Activated T-cell treated with anti-CD3 and anti-CD28 coated beads, Interleukin-2, amount 50 U/mL, for 1 hour (primary cell): ENCODE results near the gene XCR1.
"Not testable (repeated sequence)": the region's sequence is repeated elsewhere in the genome, so short reads cannot be mapped to it uniquely, and the experiment has no call there.

Experiments
- DNase-seq: peaks from one replicate; pipeline ENCODE4 v3.0.0-alpha.2; 2020

XCR1 gene

DNA sequence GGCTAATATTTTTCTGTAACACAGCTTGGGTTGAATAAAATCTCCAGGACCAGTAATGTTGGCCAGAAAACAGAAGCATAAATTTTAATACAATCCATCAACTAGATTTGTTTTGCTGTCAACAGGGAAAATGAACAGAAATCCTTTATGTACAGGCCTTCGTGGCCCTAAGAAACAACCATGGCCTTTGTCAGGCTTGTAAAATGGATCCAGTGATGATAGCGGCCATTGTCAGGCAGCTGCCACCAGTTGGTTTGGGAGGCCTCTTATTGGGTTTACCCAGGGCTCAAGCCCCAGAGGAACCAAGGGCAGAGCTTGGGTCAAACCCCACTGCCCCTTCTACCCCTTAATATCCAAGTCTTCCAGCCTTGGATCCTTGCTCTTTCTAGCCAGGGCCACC is 26.1 kb downstream of the XCR1 start:
- DNase-seq, result no peak

DNA sequence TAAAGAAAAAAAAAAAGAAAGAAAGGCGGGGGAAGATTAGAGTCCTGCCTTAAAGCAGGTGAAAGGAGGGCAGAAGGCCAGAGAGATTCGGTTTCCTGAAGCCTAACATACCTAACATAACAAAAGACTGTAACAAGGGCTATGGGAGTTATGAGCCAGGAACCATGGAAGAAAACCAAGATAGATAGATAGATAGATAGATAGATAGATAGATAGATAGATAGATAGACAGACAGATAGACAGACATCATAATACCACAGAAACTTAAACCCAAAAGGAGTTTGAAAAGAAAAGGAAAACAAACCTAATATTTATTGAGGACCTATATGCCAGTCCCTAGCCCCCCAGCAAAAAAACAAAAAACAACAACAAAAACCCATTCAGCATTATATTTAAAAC is 29.3 kb downstream of the XCR1 start:
- DNase-seq, result no peak

DNA sequence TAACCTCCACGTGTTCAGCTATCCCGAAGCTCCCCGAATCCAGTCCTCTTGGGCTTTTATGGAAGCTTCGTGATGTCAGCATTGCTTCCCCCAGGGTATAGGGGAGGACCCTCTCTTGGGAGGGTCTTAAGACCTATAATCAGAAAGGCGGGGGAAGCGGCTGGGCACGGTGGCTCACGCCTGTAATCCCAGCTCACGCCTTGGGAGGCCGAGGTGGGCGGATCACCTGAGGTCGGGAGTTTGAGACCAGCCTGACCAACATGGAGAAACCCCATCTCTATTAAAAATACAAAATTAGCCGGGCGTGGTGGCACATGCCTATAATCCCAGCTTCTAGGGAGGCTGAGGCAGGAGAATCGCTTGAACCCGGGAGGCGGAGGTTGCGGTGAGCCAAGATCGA is 29.8 kb downstream of the XCR1 start:
- not testable (repeated sequence) for DNase-seq

DNA sequence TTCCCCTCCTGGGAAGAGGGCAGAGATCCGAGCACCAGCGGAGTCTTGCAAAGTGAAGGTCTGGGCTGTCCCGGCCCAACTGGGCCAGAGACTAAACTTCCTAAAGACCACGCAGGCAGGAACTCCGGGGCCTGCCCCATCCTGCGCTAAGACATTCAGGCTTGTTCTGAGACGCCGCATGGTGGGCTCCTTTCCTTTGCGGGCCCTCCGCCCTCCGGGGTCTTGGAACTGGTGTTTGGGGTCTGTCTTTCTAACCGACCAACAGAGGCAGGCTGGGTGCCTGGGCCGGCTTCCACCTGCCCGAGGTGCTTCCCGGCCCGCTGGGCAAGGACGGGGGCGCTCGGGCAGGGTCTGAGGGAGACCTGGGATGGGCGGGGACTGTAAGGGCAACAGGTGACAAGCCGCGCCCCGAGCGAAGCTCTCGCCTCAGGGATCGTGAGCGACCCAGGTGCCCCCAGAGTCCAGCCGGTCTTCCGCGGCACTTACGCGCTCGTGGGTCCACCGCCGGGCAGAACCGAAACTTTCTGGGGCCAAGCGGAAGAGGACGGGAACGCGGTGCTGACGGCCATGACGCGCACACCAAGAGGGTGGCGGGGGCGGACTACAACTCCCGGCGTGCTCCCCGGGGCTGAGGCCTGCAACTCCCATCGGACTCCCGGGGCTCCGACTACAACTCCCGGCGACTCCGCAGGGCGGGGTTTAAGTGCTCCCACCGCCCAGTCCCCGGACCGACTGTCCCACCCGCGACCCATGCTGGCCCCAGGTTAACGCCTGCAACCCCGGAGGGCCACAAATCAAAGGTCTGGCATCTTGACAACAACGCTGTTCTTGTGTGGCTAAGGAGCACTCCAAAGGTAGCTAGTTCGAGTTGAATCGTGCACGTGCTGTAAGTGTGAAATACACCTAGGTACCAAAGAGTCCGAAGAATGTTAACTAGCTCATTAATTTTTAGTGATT is 31.8 kb downstream of the XCR1 start, which contains the start of gene FYCO1:
Gene FYCO1 (minus strand): TSS at position 589 of the 957 bp plus-strand sequence. CDS start 10,914 bp downstream, outside the sequence.
- DNase-seq, result peak; percentile 86

DNA sequence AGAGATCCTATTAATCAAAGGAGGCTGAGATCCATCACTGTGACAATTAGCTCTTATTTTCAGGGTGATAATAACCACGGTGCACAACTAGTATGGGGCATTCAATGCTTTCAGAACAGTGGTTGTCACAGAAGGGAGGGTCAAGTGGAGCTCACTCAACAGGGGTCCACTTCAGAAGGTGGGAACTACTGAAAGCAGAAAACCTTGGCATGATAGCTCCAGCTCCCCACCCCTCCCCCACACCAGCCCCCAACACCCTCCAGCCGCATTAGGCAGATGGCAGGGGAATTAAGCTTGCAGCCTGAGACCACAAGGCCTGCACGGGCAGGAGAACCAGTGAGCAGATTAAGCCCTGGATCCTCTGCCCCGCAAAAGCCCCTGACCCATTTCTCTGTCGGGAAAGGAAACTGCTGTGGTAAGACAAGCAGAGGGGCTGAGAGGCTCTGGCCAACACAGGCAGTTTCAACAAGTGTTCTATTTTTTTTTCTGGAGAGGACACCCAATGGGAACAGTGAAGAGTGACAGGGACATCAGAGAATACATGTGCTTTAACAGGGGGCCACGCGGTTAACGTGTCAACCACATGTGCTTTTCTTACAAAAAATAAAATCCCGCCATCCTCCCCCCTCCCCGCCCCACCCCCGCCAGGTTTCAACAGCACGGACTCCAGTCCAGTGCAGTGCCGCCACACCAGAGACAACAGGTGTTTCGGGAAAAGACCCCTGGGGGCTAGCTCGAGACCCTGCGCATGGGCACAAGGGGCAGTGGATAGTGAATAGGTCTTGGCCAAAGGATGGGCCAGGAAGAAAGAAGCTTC is 32.7 kb downstream of the XCR1 start:
- DNase-seq, result no peak

DNA sequence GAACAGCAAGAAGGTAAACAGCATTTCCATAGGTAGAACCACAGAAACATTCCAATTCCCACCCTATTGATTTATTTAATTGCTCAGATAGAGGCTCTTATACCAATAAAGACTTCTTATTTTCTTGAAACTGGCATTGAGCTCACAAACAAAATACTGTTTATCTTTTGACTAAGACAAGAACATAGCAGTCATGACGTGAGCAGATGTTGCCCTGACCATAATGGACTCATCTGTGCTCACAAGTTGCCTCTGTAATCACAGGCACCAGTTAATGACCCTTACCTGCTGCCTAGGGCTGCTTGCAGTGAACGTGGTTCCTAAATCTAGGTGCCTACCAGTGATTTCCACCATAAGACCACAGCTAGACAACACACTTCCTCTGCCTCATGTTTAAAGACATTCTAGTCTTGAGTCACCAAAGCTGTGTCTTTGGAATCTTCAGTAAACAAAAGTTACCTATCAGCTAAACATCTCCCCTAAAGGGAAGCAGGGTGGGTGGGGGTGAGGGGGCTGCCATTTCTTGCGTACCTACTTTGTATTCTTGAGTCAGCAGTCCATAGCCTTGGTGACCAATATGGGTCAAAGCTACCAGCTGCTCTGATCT is 33.8 kb downstream of the XCR1 start:
- DNase-seq, result peak; percentile 39

DNA sequence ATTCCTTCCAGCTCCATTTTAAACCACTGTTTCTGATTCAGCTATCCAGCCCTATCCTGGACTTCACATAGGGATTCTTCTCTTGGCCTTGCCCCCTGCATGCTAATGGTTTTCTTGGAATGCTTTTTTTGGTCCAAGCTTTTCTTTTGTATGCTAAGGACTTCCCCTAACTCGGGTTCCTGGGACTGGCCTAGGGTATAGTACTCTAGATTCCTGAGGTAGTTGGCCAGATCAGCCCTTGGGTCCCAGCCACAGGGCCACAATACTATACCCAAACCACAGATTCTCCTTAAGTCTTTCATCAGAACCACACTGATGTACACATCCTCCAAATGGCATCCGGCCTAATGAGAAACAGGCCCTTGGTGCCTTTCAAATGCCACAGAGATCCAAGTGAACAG is 34.5 kb downstream of the XCR1 start:
- no peak for DNase-seq

DNA sequence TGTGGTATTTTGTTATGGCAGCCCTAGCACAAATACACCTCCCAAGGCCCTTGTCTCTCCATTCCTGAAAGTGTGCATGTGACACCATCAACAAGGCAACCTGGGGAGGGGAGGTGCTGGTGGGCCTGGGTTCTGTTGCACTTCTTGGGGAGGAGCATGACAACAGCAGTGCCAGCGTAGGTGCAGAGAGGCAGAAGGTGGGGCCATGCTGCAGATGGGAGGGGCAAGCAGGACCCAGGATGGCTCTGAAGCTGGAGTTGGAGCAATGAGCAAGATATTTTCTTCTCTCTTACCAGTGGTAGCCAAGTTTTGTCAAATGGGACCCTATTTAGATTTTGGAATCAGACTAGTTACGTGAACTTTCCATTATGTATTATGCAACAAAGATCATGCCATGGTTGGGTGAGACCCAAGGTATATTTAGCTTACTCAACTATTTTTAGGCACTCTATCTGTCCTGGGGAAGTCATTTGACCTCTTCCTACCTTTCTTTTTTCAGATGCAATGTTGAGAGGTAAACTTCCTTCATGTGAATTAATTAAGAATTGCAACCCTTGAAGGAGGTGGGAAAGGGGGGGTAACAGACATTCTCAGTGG is 35.1 kb downstream of the XCR1 start:
- no peak for DNase-seq

DNA sequence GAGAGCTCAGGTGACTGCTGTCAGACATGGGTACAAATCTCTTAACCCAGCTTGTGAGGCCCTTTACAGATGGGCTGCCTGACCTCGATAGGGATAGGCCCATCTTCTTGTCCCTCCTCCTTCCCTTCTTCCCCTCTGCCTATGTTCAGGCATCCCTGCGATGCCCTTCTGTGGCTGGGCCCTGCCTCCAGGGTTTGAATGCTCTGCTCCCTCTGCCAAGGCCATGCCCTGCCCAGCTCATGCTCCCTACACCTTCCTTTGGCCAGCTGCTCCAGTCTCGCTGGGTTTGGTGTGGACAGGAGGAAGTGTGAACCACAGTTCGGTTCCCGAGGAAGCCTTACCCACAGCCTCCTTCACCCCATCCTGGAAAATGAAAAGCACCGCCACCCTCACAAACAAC is 35.9 kb downstream of the XCR1 start:
- no peak for DNase-seq

DNA sequence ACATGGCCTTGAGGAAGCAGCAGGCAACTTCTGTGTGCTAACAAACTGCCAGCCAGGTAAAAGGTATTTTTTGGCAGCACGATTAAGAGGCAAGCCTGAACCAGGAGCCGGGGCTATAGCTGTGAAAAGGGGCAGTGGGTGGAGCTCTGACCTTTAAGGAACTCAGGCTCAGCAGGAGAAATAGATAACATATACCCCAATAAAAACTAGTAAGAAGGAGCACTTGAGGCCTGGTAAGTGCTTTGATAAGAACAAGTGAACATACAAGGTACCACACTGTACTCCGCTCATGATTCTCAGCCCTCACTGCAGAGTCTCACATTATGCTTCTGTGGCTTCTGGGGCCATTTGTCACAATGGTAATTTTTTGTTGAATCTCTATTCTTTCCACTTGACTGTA is 37.1 kb downstream of the XCR1 start:
- no peak for DNase-seq

DNA sequence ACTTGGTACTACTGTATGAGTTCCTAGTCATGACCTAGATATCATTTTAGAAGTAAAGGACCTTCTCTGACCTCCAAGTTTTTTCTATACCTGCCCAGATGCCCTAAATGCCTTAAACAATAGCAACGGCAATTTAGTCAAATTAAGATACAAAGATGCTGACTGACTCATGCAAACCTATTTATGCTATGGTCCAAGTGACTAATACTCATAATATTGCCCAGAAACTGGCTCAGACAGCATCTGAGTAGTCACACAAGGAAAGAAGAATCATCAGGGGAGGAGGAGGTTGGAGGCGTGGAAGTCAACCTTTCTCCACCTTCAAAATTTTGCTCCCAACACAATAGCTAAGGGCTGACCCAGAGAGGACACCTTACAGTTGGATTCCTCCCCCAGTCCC is 38.5 kb downstream of the XCR1 start:
- no peak for DNase-seq

DNA sequence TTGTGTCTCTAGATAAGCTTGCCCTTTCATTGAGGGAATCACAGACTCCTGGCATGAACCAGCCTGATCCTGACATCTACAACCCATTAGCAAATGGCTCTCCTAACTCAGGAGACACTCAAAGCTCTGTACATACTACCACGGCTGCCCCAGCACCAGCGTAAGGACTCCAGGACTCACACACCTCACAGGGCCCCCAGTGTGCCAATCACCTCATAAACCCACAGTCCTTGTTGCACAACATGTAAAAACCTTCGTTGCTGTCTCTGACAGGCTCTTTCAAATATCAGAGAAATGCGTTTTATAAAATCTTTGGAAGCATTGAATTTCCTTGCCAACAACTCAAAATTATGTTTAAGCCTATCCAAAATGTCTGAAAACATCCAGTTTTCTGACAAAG is 38.9 kb downstream of the XCR1 start:
- no peak for DNase-seq

DNA sequence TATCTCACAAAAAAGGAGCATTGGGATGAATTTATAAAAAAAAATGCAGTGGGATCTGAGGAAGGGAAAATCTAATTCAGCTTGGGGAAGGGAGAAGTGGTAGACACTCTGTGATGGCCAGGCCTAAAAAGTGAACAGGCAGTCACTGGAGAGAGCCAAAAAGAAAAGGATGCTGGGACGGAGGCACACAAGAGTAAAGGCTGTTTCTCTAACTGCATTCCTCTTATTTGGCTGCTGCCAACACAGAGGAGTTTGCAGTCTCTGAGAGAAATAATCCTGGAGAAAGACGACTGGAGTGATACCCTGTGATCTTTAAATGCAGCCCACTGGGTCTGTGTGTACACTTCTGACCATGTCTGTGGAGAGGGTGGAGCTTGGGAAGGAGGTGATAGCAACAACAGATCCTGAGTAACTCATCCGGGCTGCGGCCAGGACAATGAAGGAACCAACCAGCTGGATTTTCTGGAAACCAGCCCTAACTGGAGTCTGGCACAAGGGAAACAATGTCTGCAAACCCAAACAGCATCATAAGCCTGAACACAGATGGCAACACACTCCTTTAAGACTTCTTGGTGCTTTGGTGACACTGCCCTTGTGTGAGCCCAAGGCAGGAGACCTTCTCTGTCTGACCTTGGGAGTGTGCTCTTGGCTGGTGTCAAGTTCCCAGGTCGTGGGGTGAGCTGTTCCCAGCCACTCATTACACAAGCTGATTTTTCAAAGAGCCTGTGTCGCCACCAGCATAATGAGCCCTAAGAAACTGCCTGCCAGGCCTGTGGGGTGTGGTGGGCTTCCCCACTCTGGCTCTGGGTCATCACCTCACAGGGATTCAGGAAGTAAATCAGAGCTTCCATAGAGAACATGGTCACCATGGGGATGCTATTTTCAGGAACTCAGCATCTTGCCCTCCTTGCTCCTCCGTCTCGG is 39.7 kb downstream of the XCR1 start:
- DNase-seq, result no peak

DNA sequence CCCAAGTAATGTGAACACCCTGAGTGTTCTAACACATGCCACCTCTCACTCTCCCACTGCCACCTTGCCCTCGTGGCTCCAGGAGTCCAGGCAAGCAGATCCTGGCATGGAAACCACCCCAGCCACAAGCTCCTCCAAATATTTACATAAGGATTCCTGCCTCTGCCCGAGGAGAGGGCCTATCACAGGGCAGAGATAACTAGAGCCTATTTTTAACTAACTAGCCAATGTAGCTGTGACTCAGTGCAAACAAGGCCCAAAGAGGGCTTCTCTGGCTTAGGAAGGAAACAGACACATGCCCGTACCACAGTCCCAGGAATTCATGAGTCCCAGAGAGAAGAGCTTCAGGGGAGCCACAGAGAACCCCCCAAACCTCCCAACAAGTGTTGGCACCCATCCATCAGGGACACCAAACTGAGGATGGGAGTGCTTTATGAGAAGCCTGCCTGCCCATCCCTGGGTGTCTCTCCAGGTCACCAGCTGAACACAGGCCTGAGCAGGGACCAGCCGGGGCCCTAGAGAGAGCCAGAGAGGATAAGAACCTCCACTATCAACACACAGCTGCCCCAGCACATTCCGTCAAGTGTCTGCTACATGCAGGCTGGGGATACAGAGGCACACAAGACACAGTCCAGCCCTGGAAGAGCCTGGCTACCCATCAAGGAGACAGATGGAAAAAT is 40.8 kb downstream of the XCR1 start:
- no peak for DNase-seq

DNA sequence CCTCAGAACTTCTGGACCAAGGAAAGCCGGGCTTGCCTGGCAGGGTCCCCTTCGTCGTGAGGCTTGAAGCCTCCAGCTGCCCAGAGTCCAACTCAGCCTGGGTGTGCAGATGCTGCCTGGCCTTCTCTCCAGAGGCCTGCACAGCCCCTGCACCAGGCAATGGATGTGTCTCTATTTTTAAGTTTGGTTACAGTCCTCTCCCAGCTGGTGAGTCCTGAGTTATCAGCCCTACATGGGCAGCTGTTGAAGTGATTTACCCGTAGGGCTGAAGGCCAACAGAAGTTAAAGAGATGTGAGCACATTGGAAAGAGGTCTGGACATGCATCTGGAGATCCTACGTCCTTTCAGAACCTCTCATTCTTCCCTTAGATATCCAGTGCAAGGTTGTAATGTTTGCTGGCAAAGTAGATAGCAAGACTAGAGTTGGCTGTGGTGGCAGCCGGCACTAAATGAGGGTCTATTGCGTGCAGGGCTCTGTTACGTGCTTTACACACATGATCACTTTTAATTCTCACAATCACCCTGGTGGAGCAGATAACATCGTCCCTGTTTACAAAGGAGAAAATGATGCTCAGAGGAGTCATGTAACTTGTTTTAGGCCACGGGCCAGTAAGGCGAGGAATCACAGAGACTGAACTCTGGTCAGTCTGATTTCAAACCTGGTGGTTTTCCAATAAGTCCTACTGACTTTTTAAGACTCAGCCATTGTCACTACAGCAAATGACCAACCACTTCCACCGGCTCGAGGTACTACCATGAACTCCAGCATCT is 41.6 kb downstream of the XCR1 start:
- DNase-seq, result no peak

DNA sequence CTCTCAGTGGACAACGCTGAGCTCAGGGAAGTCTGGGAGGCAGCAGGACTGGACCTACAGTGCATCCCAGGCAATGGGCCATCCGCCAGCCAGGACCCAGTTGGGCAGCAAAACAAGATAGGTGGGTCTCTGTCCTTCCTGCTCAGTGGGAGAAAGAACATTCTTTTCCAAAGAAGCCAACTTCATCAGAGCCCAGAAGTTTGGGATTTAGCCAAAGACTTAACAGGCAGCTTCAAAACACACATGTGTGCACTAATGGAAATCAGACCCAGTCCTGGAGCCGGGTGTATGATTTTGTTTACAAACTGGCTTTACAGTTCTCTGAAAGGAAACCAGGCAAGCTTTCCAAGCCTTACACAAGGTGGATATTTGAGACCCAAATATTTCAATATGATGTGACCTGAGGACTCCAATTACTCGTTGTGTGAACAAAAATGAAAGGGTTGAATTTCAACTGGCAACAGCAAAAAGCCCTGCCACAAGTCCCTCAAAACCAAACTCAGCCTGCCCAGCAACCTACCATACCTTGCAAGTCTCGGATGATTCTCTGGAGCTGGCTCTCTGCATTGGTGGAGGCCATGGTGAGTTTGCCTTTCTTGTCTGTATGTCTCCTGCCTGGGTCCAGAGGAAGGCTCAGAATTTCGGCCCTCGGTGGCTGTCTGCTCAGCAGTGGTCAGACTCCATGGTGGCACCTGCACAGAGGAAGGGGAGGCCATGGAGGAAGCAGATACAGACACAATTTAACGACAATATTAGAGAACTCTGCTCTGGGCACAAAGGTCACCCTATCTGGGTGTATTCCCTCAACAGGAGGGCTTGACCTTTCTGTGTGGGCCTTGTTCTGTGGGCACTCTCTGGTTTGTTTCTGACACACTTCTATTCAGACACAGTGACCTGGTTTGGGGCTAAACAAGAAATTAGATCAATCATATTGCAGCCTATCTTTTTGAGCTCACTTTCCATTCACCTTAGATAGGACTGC is 42.7 kb downstream of the XCR1 start:
- no peak for DNase-seq

DNA sequence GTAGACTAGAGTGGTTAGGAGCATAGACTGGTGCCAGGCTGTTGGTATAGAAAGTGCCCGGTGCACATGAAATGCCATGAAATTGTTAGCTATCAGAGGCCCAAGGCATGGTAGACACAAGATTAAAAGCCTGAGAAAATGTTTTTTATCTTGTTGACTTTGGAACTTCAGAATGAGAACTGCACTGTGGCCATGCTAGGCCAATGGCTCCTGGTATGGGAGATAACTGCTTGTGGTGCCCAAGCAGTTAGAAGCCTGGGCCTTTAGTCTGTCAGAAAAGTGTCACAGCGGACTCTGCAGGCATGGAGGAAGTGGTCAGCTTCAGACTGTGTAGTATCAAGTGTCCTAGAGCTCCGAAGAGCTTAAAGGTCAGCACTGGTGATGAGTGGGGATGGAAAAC is 43.5 kb downstream of the XCR1 start:
- DNase-seq, result no peak

DNA sequence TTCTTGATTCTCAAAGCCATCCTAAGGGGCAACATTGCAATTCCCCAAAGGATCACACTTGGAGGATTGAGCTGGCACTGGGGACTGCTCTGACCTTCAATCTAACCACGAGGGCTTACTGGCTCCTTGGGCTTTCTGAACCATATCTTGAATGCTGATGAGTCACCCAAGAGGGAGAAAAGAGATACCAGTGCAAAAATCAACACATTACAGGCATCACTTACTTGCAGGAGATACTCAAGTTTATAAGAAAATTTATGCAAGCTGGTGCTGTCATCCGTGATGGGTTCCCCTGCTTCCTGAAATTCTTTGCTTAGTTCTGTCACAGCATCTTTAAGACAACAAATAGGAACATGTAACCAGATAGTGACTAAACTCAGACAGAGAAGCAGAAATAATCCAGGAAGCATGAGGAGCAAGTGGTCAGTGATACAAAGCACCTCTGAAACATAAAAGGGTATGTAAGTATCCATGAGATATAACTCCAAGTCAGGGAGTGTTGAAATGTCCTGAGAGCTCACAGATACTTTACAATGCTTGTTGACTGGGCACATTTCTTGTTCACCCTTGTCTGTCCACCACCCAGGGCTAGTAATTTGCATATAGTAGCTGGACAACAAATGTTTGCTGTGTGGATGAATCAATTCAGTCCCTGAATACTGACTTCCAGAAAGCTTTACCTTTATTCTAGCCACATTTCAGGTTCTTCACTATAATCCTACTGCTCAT is 45.8 kb downstream of the XCR1 start:
- DNase-seq, result no peak

DNA sequence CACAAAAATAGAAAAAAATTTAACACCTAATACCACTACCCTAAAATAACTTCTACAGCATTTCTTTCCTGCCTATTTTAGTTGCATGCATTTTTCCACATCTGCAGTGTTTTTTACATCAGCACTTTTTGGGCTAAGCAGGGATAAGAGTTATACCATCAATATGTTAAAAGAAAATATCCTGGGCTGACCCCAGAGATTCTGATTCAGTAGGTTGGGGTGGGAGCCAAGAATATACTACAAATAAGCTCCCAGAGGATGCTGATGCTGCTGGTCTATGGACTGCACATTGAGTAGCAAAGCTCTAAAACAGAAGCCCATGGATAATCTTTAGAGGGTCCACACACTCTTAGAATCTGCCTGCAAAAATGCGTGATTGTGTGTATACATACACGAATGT is 46.5 kb downstream of the XCR1 start:
- DNase-seq, result no peak
